ENCODE measurements around the gene PIGQ. TPM values are rescaled to one million over a fixed set of nuclear protein-coding genes. Genes with fewer than 3 reads are reported as not detected.
A peak's percentile ranks its signal among the peaks of the same experiment; 100 is the strongest.

PIGQ gene
- total and polyA plus RNA-seq, 2 of the 13 experiments (the other 11 are each of a cell fraction or from before 2014, with no cell fraction given), result 7.7 to 19.7 TPM

DNA sequence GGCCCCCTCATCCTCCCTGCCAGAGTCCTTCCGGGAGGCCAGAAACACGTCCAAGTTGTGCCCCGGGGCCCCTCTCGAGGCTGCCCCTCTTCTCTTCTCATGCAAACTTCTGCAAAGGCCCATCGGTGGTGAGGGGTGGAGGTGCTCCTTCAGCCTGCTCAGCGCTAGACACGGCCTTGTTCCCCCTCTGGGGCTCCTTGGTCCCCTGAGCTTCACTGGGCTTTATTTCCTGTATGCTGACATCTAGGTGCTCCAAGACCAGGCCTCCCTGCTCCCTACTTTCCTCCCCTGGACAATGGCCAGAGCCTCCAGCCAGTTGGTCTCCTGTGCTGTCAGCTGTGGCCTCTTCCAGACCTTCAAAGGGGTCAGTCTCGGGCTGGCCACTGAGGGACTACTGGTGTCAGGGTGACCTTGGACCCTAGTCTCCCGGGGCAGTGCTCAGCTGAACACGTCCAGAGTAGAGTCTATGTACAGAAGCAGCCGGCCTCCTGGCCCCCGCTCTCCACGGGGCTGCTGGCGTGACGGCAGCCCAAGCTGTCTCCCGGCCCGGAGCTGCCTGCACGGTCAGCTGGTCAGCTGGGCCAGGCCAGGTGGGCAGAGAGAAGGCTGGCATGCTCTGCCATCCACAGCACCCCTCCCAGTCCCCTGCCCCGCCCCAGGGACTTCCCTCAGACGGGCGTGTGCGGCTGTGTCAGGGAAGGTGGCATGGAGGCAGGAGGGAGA lies 11.3 kb upstream of the PIGQ start (continued):
- TF ChIP-seq, protein P1, sequence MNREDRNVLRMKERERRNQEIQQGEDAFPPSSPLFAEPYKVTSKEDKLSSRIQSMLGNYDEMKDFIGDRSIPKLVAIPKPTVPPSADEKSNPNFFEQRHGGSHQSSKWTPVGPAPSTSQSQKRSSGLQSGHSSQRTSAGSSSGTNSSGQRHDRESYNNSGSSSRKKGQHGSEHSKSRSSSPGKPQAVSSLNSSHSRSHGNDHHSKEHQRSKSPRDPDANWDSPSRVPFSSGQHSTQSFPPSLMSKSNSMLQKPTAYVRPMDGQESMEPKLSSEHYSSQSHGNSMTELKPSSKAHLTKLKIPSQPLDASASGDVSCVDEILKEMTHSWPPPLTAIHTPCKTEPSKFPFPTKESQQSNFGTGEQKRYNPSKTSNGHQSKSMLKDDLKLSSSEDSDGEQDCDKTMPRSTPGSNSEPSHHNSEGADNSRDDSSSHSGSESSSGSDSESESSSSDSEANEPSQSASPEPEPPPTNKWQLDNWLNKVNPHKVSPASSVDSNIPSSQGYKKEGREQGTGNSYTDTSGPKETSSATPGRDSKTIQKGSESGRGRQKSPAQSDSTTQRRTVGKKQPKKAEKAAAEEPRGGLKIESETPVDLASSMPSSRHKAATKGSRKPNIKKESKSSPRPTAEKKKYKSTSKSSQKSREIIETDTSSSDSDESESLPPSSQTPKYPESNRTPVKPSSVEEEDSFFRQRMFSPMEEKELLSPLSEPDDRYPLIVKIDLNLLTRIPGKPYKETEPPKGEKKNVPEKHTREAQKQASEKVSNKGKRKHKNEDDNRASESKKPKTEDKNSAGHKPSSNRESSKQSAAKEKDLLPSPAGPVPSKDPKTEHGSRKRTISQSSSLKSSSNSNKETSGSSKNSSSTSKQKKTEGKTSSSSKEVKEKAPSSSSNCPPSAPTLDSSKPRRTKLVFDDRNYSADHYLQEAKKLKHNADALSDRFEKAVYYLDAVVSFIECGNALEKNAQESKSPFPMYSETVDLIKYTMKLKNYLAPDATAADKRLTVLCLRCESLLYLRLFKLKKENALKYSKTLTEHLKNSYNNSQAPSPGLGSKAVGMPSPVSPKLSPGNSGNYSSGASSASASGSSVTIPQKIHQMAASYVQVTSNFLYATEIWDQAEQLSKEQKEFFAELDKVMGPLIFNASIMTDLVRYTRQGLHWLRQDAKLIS (CRISPR knock-in tag; IDR thresholded peaks at IDR 0.05), result no peak
- TF ChIP-seq MTA1 (CRISPR knock-in tag; IDR thresholded peaks at IDR 0.05; ENCODE audit: borderline replicate concordance) (peak; percentile 99), ZNF430 (CRISPR knock-in tag; IDR thresholded peaks at IDR 0.05) (peak; percentile 80), FOXA3 (CRISPR knock-in tag; IDR thresholded peaks at IDR 0.05) (peak; percentile 77), STAG1 (CRISPR knock-in tag; IDR thresholded peaks at IDR 0.05) (no peak), ZNF326 (CRISPR knock-in tag; IDR thresholded peaks at IDR 0.05; ENCODE audit: borderline replicate concordance) (no peak), ZNF670 (CRISPR knock-in tag; IDR thresholded peaks at IDR 0.05; ENCODE audit: borderline replicate concordance) (no peak; the same call in 1 of the 2 replicates), ZNF343 (CRISPR knock-in tag; IDR thresholded peaks at IDR 0.05) (no peak; the same call in 1 of the 2 replicates), ZFX (CRISPR knock-in tag; IDR thresholded peaks at IDR 0.05; ENCODE audit: low read depth) (peak; percentile 80), ZNF251 (CRISPR knock-in tag; IDR thresholded peaks at IDR 0.05) (no peak), ZNF788 (CRISPR knock-in tag; IDR thresholded peaks at IDR 0.05; ENCODE audit: borderline replicate concordance) (peak; percentile 62; the same call in 1 of the 2 replicates)
- TF ChIP-seq, protein P2, sequence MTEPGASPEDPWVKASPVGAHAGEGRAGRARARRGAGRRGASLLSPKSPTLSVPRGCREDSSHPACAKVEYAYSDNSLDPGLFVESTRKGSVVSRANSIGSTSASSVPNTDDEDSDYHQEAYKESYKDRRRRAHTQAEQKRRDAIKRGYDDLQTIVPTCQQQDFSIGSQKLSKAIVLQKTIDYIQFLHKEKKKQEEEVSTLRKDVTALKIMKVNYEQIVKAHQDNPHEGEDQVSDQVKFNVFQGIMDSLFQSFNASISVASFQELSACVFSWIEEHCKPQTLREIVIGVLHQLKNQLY (CRISPR knock-in tag; IDR thresholded peaks at IDR 0.05), result peak; percentile 78; the same call in 1 of the 2 replicates
- TF ChIP-seq, protein P3, sequence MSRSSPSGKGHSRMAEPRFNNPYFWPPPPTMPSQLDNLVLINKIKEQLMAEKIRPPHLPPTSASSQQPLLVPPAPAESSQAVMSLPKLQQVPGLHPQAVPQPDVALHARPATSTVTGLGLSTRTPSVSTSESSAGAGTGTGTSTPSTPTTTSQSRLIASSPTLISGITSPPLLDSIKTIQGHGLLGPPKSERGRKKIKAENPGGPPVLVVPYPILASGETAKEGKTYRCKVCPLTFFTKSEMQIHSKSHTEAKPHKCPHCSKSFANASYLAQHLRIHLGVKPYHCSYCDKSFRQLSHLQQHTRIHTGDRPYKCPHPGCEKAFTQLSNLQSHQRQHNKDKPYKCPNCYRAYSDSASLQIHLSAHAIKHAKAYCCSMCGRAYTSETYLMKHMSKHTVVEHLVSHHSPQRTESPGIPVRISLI (CRISPR knock-in tag; IDR thresholded peaks at IDR 0.05; ENCODE audit: borderline replicate concordance), result no peak
- TF ChIP-seq, protein P4, sequence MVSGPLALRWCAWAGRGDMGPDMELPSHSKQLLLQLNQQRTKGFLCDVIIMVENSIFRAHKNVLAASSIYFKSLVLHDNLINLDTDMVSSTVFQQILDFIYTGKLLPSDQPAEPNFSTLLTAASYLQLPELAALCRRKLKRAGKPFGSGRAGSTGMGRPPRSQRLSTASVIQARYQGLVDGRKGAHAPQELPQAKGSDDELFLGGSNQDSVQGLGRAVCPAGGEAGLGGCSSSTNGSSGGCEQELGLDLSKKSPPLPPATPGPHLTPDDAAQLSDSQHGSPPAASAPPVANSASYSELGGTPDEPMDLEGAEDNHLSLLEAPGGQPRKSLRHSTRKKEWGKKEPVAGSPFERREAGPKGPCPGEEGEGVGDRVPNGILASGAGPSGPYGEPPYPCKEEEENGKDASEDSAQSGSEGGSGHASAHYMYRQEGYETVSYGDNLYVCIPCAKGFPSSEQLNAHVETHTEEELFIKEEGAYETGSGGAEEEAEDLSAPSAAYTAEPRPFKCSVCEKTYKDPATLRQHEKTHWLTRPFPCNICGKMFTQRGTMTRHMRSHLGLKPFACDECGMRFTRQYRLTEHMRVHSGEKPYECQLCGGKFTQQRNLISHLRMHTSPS (CRISPR knock-in tag; IDR thresholded peaks at IDR 0.05; ENCODE audit: low read depth), result peak; percentile 90; the same call in 1 of the 2 replicates
- TF ChIP-seq, protein P5, sequence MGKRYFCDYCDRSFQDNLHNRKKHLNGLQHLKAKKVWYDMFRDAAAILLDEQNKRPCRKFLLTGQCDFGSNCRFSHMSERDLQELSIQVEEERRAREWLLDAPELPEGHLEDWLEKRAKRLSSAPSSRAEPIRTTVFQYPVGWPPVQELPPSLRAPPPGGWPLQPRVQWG (CRISPR knock-in tag; IDR thresholded peaks at IDR 0.05; ENCODE audit: borderline replicate concordance, low read depth), result no peak
- TF ChIP-seq, protein P6, sequence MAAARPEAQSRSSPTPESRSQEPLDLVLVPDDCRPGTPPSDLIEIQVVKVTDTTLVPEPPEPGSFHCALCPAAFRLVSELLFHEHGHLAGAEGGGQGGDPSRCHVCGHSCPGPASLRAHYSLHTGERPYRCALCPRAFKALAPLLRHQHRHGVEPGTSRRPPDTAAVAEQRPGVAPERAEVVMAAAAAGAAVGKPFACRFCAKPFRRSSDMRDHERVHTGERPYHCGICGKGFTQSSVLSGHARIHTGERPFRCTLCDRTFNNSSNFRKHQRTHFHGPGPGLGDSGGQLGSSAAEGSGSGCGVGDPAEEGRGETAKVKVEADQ (CRISPR knock-in tag; IDR thresholded peaks at IDR 0.05; ENCODE audit: borderline replicate concordance), result 0 out of 2 replicates have a peak, but pooled peaks have one; percentile 79

Data from HepG2 (cell line).